A673 (cell line): ENCODE measurements around the gene GMPPB.

Experiments used
- CTCF ChIP-seq: fragments of 300-800, 200-600 bp; sonication (generic); conservative IDR thresholded peaks from 2 replicates; pipeline ENCODE4 v1.5.1; 2017; ENCODE audit warnings: low read depth, mild to moderate bottlenecking, antibody characterized with exemption, low read length, moderate library complexity, mixed read lengths
- EZH2 ChIP-seq: fragments of 200-600 bp; sonication (generic); IDR thresholded peaks from 2 replicates; pipeline ENCODE4 v1.6.1; 2017; ENCODE audit warnings: borderline replicate concordance, low read depth, mild to moderate bottlenecking, mixed read lengths, antibody characterized with exemption, low read length; ENCODE audit not compliant: poor library complexity, severe bottlenecking

- TF ChIP-seq CTCF (no peak), EZH2 (no peak)
Measured at GRCh38 chr3:49707113-49707480, 16.7 kb downstream of the GMPPB start.
